Endodermal cell (in vitro differentiated cells): ENCODE results near the gene CHML. TPM values are rescaled to one million over a fixed set of nuclear protein-coding genes. Genes with fewer than 3 reads are reported as not detected.

Source experiments
- DNase-seq: peaks from one replicate; pipeline ENCODE4 v3.0.0-alpha.2; 2017
- H3K27ac ChIP-seq: 2 replicates; pipeline ENCODE4 v1.5.1; 2013; ENCODE audit warnings: mild to moderate bottlenecking, low read depth, low read length, moderate library complexity
- H3K27me3 ChIP-seq: 2 replicates; pipeline ENCODE4 v1.6.1; 2013; ENCODE audit warnings: mild to moderate bottlenecking, low read length, moderate library complexity; ENCODE audit not compliant: insufficient read depth, control insufficient read depth, poor library complexity, severe bottlenecking
- H3K36me3 ChIP-seq: 2 replicates; pipeline ENCODE4 v1.7.0; 2013; ENCODE audit warnings: mild to moderate bottlenecking, low read length, moderate library complexity; ENCODE audit not compliant: control insufficient read depth, insufficient read depth
- H3K4me1 ChIP-seq: one replicate; pipeline ENCODE4 v1.7.0; 2013; ENCODE audit warnings: low read length; ENCODE audit not compliant: control insufficient read depth, insufficient read depth
- H3K4me3 ChIP-seq: 2 replicates; pipeline ENCODE4 v1.5.1; 2013; ENCODE audit warnings: mild to moderate bottlenecking, low read length, moderate library complexity
- H3K9ac ChIP-seq: 2 replicates; pipeline ENCODE4 v1.6.1; 2013; ENCODE audit warnings: mild to moderate bottlenecking, low read length, moderate library complexity; ENCODE audit not compliant: poor library complexity, severe bottlenecking; ENCODE audit errors: extremely low read depth
- H3K9me3 ChIP-seq: 2 replicates; pipeline ENCODE4 v1.6.1; 2013; ENCODE audit warnings: mild to moderate bottlenecking, low read length, moderate library complexity; ENCODE audit not compliant: control insufficient read depth
- H3K27ac Mint-ChIP-seq: 2 replicates; pipeline ENCODE4 v1.8.0; 2020; ENCODE audit warnings: mixed read lengths
- H3K27me3 Mint-ChIP-seq: 2 replicates; pipeline ENCODE4 v1.8.0; 2021; ENCODE audit warnings: mild to moderate bottlenecking, mixed read lengths; ENCODE audit not compliant: insufficient read depth
- H3K36me3 Mint-ChIP-seq: 2 replicates; pipeline ENCODE4 v1.8.0; 2020; ENCODE audit warnings: low read depth, mixed read lengths
- H3K4me1 Mint-ChIP-seq: 2 replicates; pipeline ENCODE4 v1.8.0; 2020; ENCODE audit warnings: mixed read lengths
- H3K4me3 Mint-ChIP-seq: 2 replicates; pipeline ENCODE4 v1.8.0; 2020; ENCODE audit warnings: mild to moderate bottlenecking, moderate library complexity, mixed read lengths
- H3K9me3 Mint-ChIP-seq: 2 replicates; pipeline ENCODE4 v1.8.0; 2020; ENCODE audit warnings: mild to moderate bottlenecking, mixed read lengths
- CTCF ChIP-seq: fragments of 200-600 bp; sonication (generic); conservative IDR thresholded peaks from 2 replicates; pipeline ENCODE4 v1.5.0; 2021; ENCODE audit warnings: antibody characterized with exemption, mild to moderate bottlenecking
- WGBS, 2 experiments: methylation state at CpG; one replicate each; pipeline versions ENCODE4 v1.1.5 to v1.1.7; 2013; ENCODE audit warnings: missing lambda C conversion rate in 2 of 2, mixed read lengths in 1 of 2; ENCODE audit not compliant: insufficient coverage in 1 of 2, insufficient read length in 1 of 2; 5-methylcytosine and 5-hydroxymethylcytosine counted together
- total RNA-seq, 2 donors: library from RNA; stranded (reverse); fragmentation: NEBNext Ultra II Directional in 1 of 2; extraction: Animal tissue kit (Norgen Biotek cat#: 25700) in 1 of 2; gene quantifications; 2 replicates in 1 of 2; 3 replicates in 1 of 2; pipeline ENCODE4 v1.2.1, GENCODE V29; 2021

CHML gene
- total RNA-seq, 2 donors from 2014 or later = 16.4 to 28.5 TPM

- Histone ChIP-seq H3K9ac (no peak overlapping the region), H3K36me3 (no peaks in the 10 kb centered on the region), H3K4me3 (no peak overlapping the region), H3K9me3 (no peaks in the 10 kb centered on the region), H3K27ac (no peak overlapping the region), H3K27me3 (peaks cover 5% of the 10 kb centered on the region), H3K4me1 (peaks cover 10% of the 10 kb centered on the region)
- H3K4me3 Mint-ChIP-seq = no peak overlapping the region
- no peaks in the 10 kb centered on the region for H3K36me3 Mint-ChIP-seq
- no peaks in the 10 kb centered on the region for H3K9me3 Mint-ChIP-seq
- 92 to 94% methylated on average over 3 to 9 of the region's 9 CpGs for WGBS, 2 experiments
- H3K27me3 Mint-ChIP-seq = no peaks in the 10 kb centered on the region
- no peak for DNase-seq
- H3K27ac Mint-ChIP-seq = no peak overlapping the region
- TF ChIP-seq CTCF = no peak
- peaks cover 7% of the 10 kb centered on the region for H3K4me1 Mint-ChIP-seq
These were observed 27.4 kb downstream of the CHML start for GRCh38 chr1:241612533-241613477.

- H3K9me3 ChIP-seq = no peaks in the 10 kb centered on the region
- Mint-ChIP-seq H3K27ac (no peak overlapping the region), H3K4me3 (no peak overlapping the region), H3K27me3 (no peaks in the 10 kb centered on the region), H3K36me3 (no peaks in the 10 kb centered on the region), H3K4me1 (peaks cover 7% of the 10 kb centered on the region), H3K9me3 (no peaks in the 10 kb centered on the region)
- no peak for DNase-seq
- no peaks in the 10 kb centered on the region for H3K36me3 ChIP-seq
- H3K4me3 ChIP-seq = no peak overlapping the region
- peaks cover 10% of the 10 kb centered on the region for H3K4me1 ChIP-seq
- peaks cover 5% of the 10 kb centered on the region for H3K27me3 ChIP-seq
- no peak overlapping the region for H3K9ac ChIP-seq
- TF ChIP-seq CTCF = no peak
- no peak overlapping the region for H3K27ac ChIP-seq
- WGBS, 2 experiments = 96% methylated on average over 1 of the region's 1 CpG; no CpG with 5 or more reads in 1 of the 2 experiments
These were observed 28.4 kb downstream of the CHML start for GRCh38 chr1:241611736-241612135.

GRCh38 chr1:241611063-241611462 lies 29.1 kb downstream of the CHML start:
- no peaks in the 10 kb centered on the region for H3K36me3 ChIP-seq
- H3K4me1 ChIP-seq = peaks cover 10% of the 10 kb centered on the region
- peaks cover 7% of the 10 kb centered on the region for H3K4me1 Mint-ChIP-seq
- no peaks in the 10 kb centered on the region for H3K27me3 Mint-ChIP-seq
- WGBS, 2 experiments = 49 to 61% methylated on average over 3 of the region's 3 CpGs
- no peak overlapping the region for H3K4me3 ChIP-seq
- TF ChIP-seq CTCF = peak; percentile 88
- no peaks in the 10 kb centered on the region for H3K36me3 Mint-ChIP-seq
- H3K27ac Mint-ChIP-seq = no peak overlapping the region
- H3K9ac ChIP-seq = no peak overlapping the region
- no peak overlapping the region for H3K4me3 Mint-ChIP-seq
- peaks cover 5% of the 10 kb centered on the region for H3K27me3 ChIP-seq
- no peaks in the 10 kb centered on the region for H3K9me3 ChIP-seq
- no peak for DNase-seq
- H3K9me3 Mint-ChIP-seq = no peaks in the 10 kb centered on the region
- no peak overlapping the region for H3K27ac ChIP-seq
